SK-N-SH (cell line): ENCODE data around the gene METTL14. TPM values are rescaled to one million over a fixed set of nuclear protein-coding genes. Genes with fewer than 3 reads are reported as not detected.

Source experiments
- ELF1 ChIP-seq: IDR thresholded peaks from 2 replicates; pipeline ENCODE4 v1.4.0; 2012
- EZH2phosphoT487 ChIP-seq: fragments of 200-600 bp; sonication (generic); IDR thresholded peaks from 2 replicates; pipeline ENCODE4 v1.6.1; 2017; ENCODE audit warnings: low read depth, mixed run types, mild to moderate bottlenecking, antibody characterized with exemption, moderate library complexity, borderline replicate concordance
- FOXM1 ChIP-seq: IDR thresholded peaks from 2 replicates; pipeline ENCODE4 v1.4.0; 2012; ENCODE audit warnings: low read depth, mild to moderate bottlenecking
- JUND ChIP-seq: IDR thresholded peaks from 2 replicates; pipeline ENCODE4 v1.4.0; 2012
- RAD21 ChIP-seq: IDR thresholded peaks from 2 replicates; pipeline ENCODE4 v1.6.1; 2012; ENCODE audit warnings: mild to moderate bottlenecking, low read length
- REST ChIP-seq: IDR thresholded peaks from 2 replicates; pipeline ENCODE4 v1.6.1; 2012; ENCODE audit warnings: mild to moderate bottlenecking, low read depth, low read length, moderate library complexity
- ZBTB33 ChIP-seq: IDR thresholded peaks from 2 replicates; pipeline ENCODE4 v1.4.0; 2012; ENCODE audit warnings: low read depth, borderline replicate concordance
- polyA plus RNA-seq, 3 experiments: library from polyadenylated mRNA; depleted of rRNA; stranded (reverse); fragments of >200 nt; gene quantifications; 2 replicates each; pipeline ENCODE4 v1.2.3, GENCODE V29; 2012
- small RNA-seq, 7 experiments: library from RNA; depleted of rRNA; stranded (forward); fragments of <200 nt; gene quantifications; one replicate each; pipeline ENCODE3, GENCODE V24; 2012

METTL14 gene
- polyA plus RNA-seq, 1 of the 3 experiments (the other 2 are of a cell fraction): 11.0 TPM

- TF ChIP-seq ZBTB33 (no peak), RAD21 (no peak), ELF1 (no peak), EZH2phosphoT487 (no peak), REST (no peak), FOXM1 (no peak; the same call in none of the 2 replicates), JUND (peak; percentile 31; the same call in 1 of the 2 replicates)
- TF ChIP-seq, all 33 proteins: peak for 6
Observed at GRCh38 chr4:118762730-118763477, 77.7 kb downstream of the METTL14 start (continued).

Small RNAs within 50 kb of the gene (small RNA-seq; reads per million reads assigned to genes)
- 0 reads per million in 7 experiments for gene SEPT14P4

Other genes with a start within 250 kb of the METTL14 start
- gene SEC24D, start 150.7 kb downstream of the METTL14 start, polyA plus RNA-seq (2012; rRNA removed): 30.4 and 32.2 TPM in 2 replicates
- gene SYNPO2, start 203.5 kb downstream of the METTL14 start, polyA plus RNA-seq (2012; rRNA removed): 7.2 and 10.8 TPM in 2 replicates